Gastrocnemius medialis (tissue), 4 donors: ENCODE measurements around the gene TALDO1. TPM values are rescaled to one million over a fixed set of nuclear protein-coding genes. Genes with fewer than 3 reads are reported as not detected.

Source experiments
- ATAC-seq, 2 donors: fragments of 150-250 bp; one replicate each; pipeline ENCODE4 v1.9.1; 2016
- DNase-seq, 2 donors: peaks; one replicate each; pipeline ENCODE4 v3.0.0-alpha.2; 2019
- H3K27ac ChIP-seq, 4 donors: fragments of 200-600 bp; sonication (generic); 1 replicate in 1 of 4; 2 replicates in 3 of 4; pipeline ENCODE4 v1.5.1; 2016 to 2018; ENCODE audit warnings: mild to moderate bottlenecking in 2 of 4, moderate library complexity in 1 of 4
- H3K27me3 ChIP-seq, 3 donors: fragments of 200-600 bp; sonication (generic) in 2 of 3; 1 replicate in 1 of 3; 2 replicates in 2 of 3; pipeline versions ENCODE4 v1.5.1 to v1.6.0; 2016 to 2019; ENCODE audit warnings: mild to moderate bottlenecking in 1 of 3, moderate library complexity in 1 of 3
- H3K36me3 ChIP-seq, 2 donors: fragments of 200-600 bp; sonication (generic) in 1 of 2; one replicate each; pipeline ENCODE4 v1.5.1; 2017 to 2018
- H3K4me1 ChIP-seq, 2 donors: fragments of 200-600 bp; sonication (generic) in 1 of 2; one replicate each; pipeline ENCODE4 v1.5.1; 2016 to 2017; ENCODE audit warnings: mild to moderate bottlenecking in 2 of 2
- H3K4me3 ChIP-seq, 4 donors: fragments of 200-600 bp; sonication (generic) in 3 of 4; 1 replicate in 1 of 4; 2 replicates in 3 of 4; pipeline ENCODE4 v1.5.1; 2016 to 2019; ENCODE audit warnings: mild to moderate bottlenecking in 2 of 4
- H3K9me3 ChIP-seq, 3 donors: fragments of 200-600 bp; sonication (generic) in 2 of 3; 1 replicate in 1 of 3; 2 replicates in 2 of 3; pipeline ENCODE4 v1.5.1; 2016 to 2019
- POLR2A ChIP-seq, 2 donors: fragments of 450-650 bp; IDR thresholded peaks; one replicate each; pipeline ENCODE4 v1.6.1; 2017; ENCODE audit warnings: antibody characterized with exemption in 2 of 2, mild to moderate bottlenecking in 2 of 2, moderate library complexity in 2 of 2
- in situ Hi-C, 4 donors: fragments of 200-750 bp; cut with MboI; loops; one replicate each; pipeline versions ENCODE4 v1.15.0 to v1.8.0; 2017; ENCODE audit warnings: low sequenced_read_pairs in 4 of 4
- intact Hi-C: fragments of 100-400 bp; cut with DNase I; formaldehyde crosslinking; loops from one replicate; pipeline ENCODE4 v1.15.1; 2023; ENCODE audit warnings: low total_unique reads
- total RNA-seq, 4 donors: library from RNA; depleted of rRNA; stranded (reverse); fragments of >200 nt; gene quantifications; one replicate each; pipeline versions ENCODE4 v1.1.0 to v1.2.3, GENCODE V29; 2016
- TF ChIP-seq, protein P1 (sequence below), 5 experiments: fragments of 450-650 bp in 3 of 5; fragments of 200-600 bp in 2 of 5; sonication (generic) in 2 of 5; IDR thresholded peaks in 4 of 5; conservative IDR thresholded peaks in 1 of 5; 1 replicate in 4 of 5; 2 replicates in 1 of 5; pipeline ENCODE4 v1.5.1; 2016 to 2019; ENCODE audit warnings: antibody characterized with exemption in 5 of 5, mild to moderate bottlenecking in 3 of 5, moderate library complexity in 3 of 5

The TALDO1 gene
- total RNA-seq, 4 donors from 2014 or later = 98.6 to 167 (median 153) TPM

DNA sequence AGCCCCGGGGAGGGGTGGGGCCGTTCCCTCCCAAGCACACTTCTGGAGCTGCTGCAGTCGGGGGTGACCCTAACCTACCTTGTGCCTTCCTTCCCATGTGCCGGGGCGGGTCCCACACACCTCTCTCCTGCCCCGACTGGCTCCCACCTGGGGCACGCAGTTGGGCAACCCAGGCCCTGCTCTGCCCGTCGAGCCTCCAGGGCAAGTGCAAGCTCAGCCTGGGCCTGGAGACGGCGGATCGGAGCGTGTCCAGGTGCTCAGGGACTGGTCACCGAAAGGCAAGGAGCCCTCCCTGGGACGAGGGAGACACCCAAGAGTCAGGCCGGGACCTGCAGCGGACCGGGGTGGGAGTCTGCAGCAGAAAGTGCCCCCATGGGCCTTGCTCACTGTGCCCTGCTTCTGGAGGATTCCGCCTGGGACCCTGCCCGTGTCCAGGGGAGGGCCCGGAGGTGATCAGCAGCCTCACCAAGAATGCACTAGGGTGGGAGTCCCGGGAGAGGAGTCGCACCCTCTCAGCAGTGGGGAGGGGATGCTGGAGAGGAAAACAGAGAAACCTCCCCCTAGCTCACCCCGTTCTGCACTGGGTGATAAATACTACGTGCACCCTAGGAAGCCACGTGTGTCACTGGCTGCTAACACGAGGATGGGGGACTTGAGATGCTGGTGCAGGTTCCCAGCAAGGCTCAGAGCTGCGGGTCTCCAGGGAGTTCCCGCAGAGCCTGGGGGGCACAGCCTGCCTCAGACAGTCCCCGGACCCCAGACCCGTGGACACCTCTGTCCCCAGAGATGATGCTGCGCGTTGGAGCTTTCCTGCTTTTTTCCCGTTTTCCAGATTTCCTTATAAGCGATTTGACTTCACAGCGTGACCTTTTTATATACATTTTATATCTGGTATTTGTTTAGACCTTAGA lies 35.3 kb downstream of the TALDO1 start:
- ATAC-seq (no peak), DNase-seq (no peak)
- Histone ChIP-seq H3K9me3 (no peaks in the 10 kb centered on the region), H3K36me3 (no peaks in the 10 kb centered on the region), H3K27ac (peak overlapping the region; percentile 73 to 86 (median 80)), H3K27me3 (no peaks in the 10 kb centered on the region), H3K4me3 (no peak overlapping the region), H3K4me1 (peaks cover 15 to 27% of the 10 kb centered on the region in 2 donors)
- in situ Hi-C loops = no loop called here
- TF ChIP-seq, protein P1, sequence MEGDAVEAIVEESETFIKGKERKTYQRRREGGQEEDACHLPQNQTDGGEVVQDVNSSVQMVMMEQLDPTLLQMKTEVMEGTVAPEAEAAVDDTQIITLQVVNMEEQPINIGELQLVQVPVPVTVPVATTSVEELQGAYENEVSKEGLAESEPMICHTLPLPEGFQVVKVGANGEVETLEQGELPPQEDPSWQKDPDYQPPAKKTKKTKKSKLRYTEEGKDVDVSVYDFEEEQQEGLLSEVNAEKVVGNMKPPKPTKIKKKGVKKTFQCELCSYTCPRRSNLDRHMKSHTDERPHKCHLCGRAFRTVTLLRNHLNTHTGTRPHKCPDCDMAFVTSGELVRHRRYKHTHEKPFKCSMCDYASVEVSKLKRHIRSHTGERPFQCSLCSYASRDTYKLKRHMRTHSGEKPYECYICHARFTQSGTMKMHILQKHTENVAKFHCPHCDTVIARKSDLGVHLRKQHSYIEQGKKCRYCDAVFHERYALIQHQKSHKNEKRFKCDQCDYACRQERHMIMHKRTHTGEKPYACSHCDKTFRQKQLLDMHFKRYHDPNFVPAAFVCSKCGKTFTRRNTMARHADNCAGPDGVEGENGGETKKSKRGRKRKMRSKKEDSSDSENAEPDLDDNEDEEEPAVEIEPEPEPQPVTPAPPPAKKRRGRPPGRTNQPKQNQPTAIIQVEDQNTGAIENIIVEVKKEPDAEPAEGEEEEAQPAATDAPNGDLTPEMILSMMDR (IDR thresholded peaks at IDR 0.05 in 4 of 5, conservative IDR thresholded peaks at IDR 0.05 in 1 of 5) = no peak
- no peak for TF ChIP-seq POLR2A (IDR thresholded peaks at IDR 0.05)
- intact Hi-C loops = no loop called here

DNA sequence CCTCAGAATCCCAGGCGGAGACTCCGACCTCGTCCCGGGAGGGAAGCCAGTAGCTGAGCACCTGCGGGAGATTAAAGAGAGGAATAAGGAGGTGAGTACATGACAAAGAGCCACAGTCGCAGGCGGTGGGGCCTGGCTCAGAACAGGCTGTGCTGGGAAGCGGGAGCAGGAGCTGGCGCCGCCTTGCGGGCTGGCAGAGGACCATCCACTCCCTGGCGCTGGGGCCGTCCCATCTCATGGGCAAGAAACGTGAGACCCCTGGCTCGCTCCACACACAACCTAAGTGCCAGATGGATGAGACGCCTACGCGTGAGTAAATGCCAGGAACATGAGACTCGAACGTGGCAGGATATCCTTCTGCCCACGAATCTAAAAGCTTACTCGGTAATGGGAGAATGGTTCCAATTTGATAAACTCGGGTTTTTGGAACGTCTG lies 36.3 kb downstream of the TALDO1 start:
- H3K36me3 ChIP-seq = no peaks in the 10 kb centered on the region
- DNase-seq = peak; percentile 90 to 97
- TF ChIP-seq, protein P1 (IDR thresholded peaks at IDR 0.05 in 4 of 5, conservative IDR thresholded peaks at IDR 0.05 in 1 of 5) = peak; percentile 52 to 73 (median 70)
- peak; percentile 34 to 60 for TF ChIP-seq POLR2A (IDR thresholded peaks at IDR 0.05)
- peaks cover 11 to 19% of the 10 kb centered on the region in 2 donors for H3K4me1 ChIP-seq
- peak; percentile 95 to 96 for ATAC-seq
- H3K27me3 ChIP-seq = peaks cover 4 to 8% (median 7%) of the 10 kb centered on the region in 3 donors
- intact Hi-C loops (no loop called here), in situ Hi-C loops (no loop called here)
- no peaks in the 10 kb centered on the region for H3K9me3 ChIP-seq
- H3K4me3 ChIP-seq = no peak overlapping the region
- peak overlapping the region; percentile 73 to 86 (median 80) for H3K27ac ChIP-seq

DNA sequence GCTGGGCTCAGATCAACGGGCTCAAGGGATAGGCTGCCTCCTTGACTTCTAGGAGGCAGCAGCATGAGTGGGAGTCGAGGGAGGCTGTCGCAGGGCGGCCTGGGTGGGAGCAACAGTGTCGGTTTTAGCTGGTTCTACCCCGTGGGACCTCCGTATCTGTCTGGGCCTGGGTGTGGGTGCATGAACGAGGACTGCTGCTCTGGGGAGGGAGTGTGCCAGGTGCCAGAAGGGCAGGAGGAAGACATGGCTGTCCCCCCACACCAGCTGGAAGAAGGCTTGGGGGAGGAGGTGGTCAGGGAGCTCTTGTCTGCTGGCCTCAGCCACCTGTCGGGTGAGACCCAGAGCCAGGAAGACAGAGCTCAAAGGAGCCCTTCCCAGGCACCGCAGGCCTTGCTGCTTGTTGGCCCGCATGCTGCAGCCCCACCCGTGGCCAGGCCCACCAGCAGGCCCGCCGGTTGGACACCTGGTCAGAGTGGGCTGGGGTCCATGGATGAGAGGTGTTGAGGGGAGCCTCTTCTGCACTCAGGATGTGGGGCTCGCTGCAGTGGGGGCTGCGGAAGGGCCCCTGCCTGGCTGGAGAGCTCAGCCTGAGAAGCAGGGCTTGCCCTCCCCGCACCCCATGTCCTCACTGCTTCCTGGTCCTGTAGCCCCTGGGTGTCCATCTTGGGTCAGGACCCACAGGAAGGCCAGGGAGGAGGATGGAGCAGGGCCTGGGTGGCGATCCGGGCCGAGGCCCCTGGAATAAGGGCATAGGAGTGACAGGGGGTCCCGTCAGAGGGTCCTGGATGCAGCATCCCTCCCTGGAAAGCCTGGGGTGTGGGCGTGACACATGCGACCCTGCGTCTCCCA lies 39.2 kb downstream of the TALDO1 start:
- in situ Hi-C loops (no loop called here), intact Hi-C loops (no loop called here)
- DNase-seq (no peak), ATAC-seq (no peak)
- TF ChIP-seq, protein P1 (IDR thresholded peaks at IDR 0.05 in 4 of 5, conservative IDR thresholded peaks at IDR 0.05 in 1 of 5) = no peak
- TF ChIP-seq POLR2A (IDR thresholded peaks at IDR 0.05) = no peak
- Histone ChIP-seq H3K36me3 (no peaks in the 10 kb centered on the region), H3K9me3 (no peaks in the 10 kb centered on the region), H3K4me3 (no peak overlapping the region), H3K4me1 (peaks cover 11 to 19% of the 10 kb centered on the region in 2 donors), H3K27me3 (peaks cover 29 to 33% (median 29%) of the 10 kb centered on the region in 3 donors), H3K27ac (no peak overlapping the region)

DNA sequence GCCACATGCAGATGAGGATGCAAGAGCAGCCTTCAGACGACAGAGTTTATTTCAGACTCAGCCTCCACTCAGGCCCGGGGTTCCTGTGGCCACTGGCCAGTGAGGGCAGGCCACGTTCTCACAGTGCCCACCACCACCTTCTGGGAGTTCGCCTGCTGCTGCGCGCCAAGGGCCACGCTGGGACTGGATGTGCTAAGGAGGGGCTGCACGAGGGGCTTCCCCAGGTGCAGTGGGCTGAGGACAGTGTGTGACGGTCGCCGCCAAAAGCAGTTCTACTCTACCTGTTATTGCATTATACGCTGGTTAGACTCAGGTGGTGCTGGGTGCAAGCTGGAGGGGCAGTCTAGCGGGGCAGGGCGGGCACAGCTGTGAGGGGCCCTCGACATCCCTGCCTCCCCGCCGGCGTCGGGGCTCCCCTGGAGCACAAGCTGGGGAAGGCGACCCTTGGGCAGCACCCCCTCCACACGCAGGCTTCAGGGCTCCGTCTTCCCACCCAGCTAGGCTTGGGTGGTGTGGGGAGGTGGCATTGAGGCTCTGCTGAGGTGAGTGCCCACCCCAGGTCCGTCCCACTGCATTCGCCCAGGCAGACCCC lies 39.9 kb downstream of the TALDO1 start:
- in situ Hi-C loops (no loop called here), intact Hi-C loops (no loop called here)
- ATAC-seq (no peak), DNase-seq (no peak)
- Histone ChIP-seq H3K4me1 (peaks cover 11 to 19% of the 10 kb centered on the region in 2 donors), H3K4me3 (no peak overlapping the region), H3K27me3 (peaks cover 29 to 36% (median 29%) of the 10 kb centered on the region in 3 donors), H3K9me3 (no peaks in the 10 kb centered on the region), H3K36me3 (no peaks in the 10 kb centered on the region), H3K27ac (no peak overlapping the region)
- TF ChIP-seq POLR2A (IDR thresholded peaks at IDR 0.05) = no peak
- TF ChIP-seq, protein P1 (IDR thresholded peaks at IDR 0.05 in 4 of 5, conservative IDR thresholded peaks at IDR 0.05 in 1 of 5) = no peak
